Dermis microvascular lymphatic vessel endothelial cell (primary cell): ENCODE measurements around the gene IMP4. TPM values are rescaled to one million over a fixed set of nuclear protein-coding genes. Genes with fewer than 3 reads are reported as not detected.
"Not testable (repeated sequence)": the region's sequence is repeated elsewhere in the genome, so short reads cannot be mapped to it uniquely, and the experiment has no call there.

Source experiments
- DNase-seq, 2 donors: peaks; one replicate each; pipeline versions ENCODE4 v3.0.0 to v3.0.0-alpha.2; 2010; ENCODE audit warnings: low read depth in 2 of 2
- total RNA-seq: library from RNA; depleted of rRNA; stranded (reverse); fragments of >200 nt; gene quantifications from 2 replicates; pipeline ENCODE4 v1.2.1, GENCODE V29; 2014

The IMP4 gene
- total RNA-seq, result 75.4 and 78.1 TPM in 2 replicates

GRCh38 chr2:130342533-130343275, at the start of gene IMP4:
Gene IMP4 (plus strand): TSS chr2:130342897. CDS start chr2:130342933, 36 bp downstream.
- DNase-seq, result peak; percentile 99 to 100

- no peak for DNase-seq
These were observed 42.3 kb upstream of the IMP4 start for GRCh38 chr2:130300258-130300969.

- DNase-seq, result no peak
These were observed 41.7 kb upstream of the IMP4 start for GRCh38 chr2:130300970-130301348.

- no peak for DNase-seq
These were observed 40.4 kb upstream of the IMP4 start for GRCh38 chr2:130302164-130302886.

- no peak for DNase-seq
These were observed 39.5 kb upstream of the IMP4 start for GRCh38 chr2:130303169-130303568.

- DNase-seq, result no peak
These were observed 38.0 kb upstream of the IMP4 start for GRCh38 chr2:130304726-130305125.

GRCh38 chr2:130307850-130308249, 34.8 kb upstream of the IMP4 start:
- DNase-seq, result no peak

- DNase-seq, result no peak
These were observed 31.8 kb upstream of the IMP4 start for GRCh38 chr2:130310881-130311280.

GRCh38 chr2:130313812-130314334, 28.8 kb upstream of the IMP4 start:
- no peak for DNase-seq

- no peak for DNase-seq
These were observed 28.3 kb upstream of the IMP4 start for GRCh38 chr2:130314377-130314776.

- no peak for DNase-seq
These were observed 26.1 kb upstream of the IMP4 start for GRCh38 chr2:130316596-130316995.

GRCh38 chr2:130318906-130319305, 23.8 kb upstream of the IMP4 start:
- no peak for DNase-seq

GRCh38 chr2:130319536-130319935, 23.2 kb upstream of the IMP4 start:
- no peak for DNase-seq

GRCh38 chr2:130327703-130328527, 14.8 kb upstream of the IMP4 start:
- DNase-seq, result no peak

- no peak for DNase-seq
These were observed 14.0 kb upstream of the IMP4 start for GRCh38 chr2:130328710-130329109.

- peak; percentile 47 to 68 for DNase-seq
These were observed 10.2 kb upstream of the IMP4 start for GRCh38 chr2:130332271-130333073.

GRCh38 chr2:130333253-130333652, 9.4 kb upstream of the IMP4 start:
- DNase-seq, result not testable (repeated sequence)

- no peak for DNase-seq
These were observed 8.7 kb upstream of the IMP4 start for GRCh38 chr2:130334026-130334425.

- no peak for DNase-seq
These were observed 7.5 kb upstream of the IMP4 start for GRCh38 chr2:130335226-130335625.

GRCh38 chr2:130336150-130336876, 6.4 kb upstream of the IMP4 start:
- DNase-seq, result no peak
